Right lobe of liver (tissue), 4 donors: ENCODE results near the gene TUB.

ENCODE experiments used
- CTCF ChIP-seq, 4 donors: fragments of 200-600 bp in 3 of 4; fragments of 450-650 bp in 1 of 4; IDR thresholded peaks; one replicate each; pipeline versions ENCODE4 v1.5.1 to v1.8.0; 2016 to 2022; ENCODE audit warnings: antibody characterized with exemption in 4 of 4, mild to moderate bottlenecking in 2 of 4
- POLR2A ChIP-seq: fragments of 450-650 bp; IDR thresholded peaks from one replicate; pipeline ENCODE4 v1.6.1; 2017; ENCODE audit warnings: antibody characterized with exemption, mild to moderate bottlenecking
- donor health status: DM: no; HTN: no; CAD: no.
- donor health status: DM: no; HTN: no; CAD: no.
- donor health status: DM: no; HTN: yes; CAD: no.

- TF ChIP-seq CTCF (IDR thresholded peaks at IDR 0.05) (no peak), POLR2A (no peak)
Measured at GRCh38 chr11:8109675-8110074, 28.7 kb downstream of the TUB start.
